OCI-LY1 (cell line): Measurements from ENCODE around the gene CDKAL1.

Experiments
- H2AFZ ChIP-seq: fragments of 200-600 bp; sonication (generic), shearing (Covaris generic); 2 replicates; pipeline ENCODE4 v1.6.0; 2014; ENCODE audit warnings: antibody characterized with exemption, mild to moderate bottlenecking, low read length
- H3F3A ChIP-seq: fragments of 200-600 bp; sonication (generic), shearing (Covaris generic); 2 replicates; pipeline ENCODE4 v1.6.0; 2014; ENCODE audit warnings: mild to moderate bottlenecking, antibody characterized with exemption, low read length, moderate library complexity; ENCODE audit not compliant: insufficient read depth
- H3K27ac ChIP-seq: fragments of 200-600 bp; sonication (generic); 2 replicates; pipeline ENCODE4 v1.5.1; 2014; ENCODE audit warnings: low read length, mixed run types, mild to moderate bottlenecking, low read depth; ENCODE audit not compliant: poor library complexity, severe bottlenecking
- H3K27me3 ChIP-seq: fragments of 200-600 bp; sonication (generic); 2 replicates; pipeline ENCODE4 v1.6.0; 2014; ENCODE audit warnings: antibody characterized with exemption, mild to moderate bottlenecking, low read length, moderate library complexity; ENCODE audit not compliant: insufficient read depth
- H3K36me3 ChIP-seq: fragments of 200-600 bp; sonication (generic); 2 replicates; pipeline ENCODE4 v1.6.1; 2014; ENCODE audit warnings: mild to moderate bottlenecking, antibody characterized with exemption, low read length, moderate library complexity, mixed read lengths; ENCODE audit not compliant: insufficient read depth
- H3K4me1 ChIP-seq: fragments of 200-600 bp; sonication (generic); 2 replicates; pipeline ENCODE4 v1.5.1; 2014; ENCODE audit warnings: mild to moderate bottlenecking, low read length, moderate library complexity; ENCODE audit not compliant: insufficient read depth, severe bottlenecking
- H3K4me2 ChIP-seq: fragments of 200-600 bp; sonication (generic), shearing (Covaris generic); 2 replicates; pipeline ENCODE4 v1.6.1; 2014; ENCODE audit warnings: low read length
- H3K4me3 ChIP-seq: fragments of 200-600 bp; sonication (generic); 2 replicates; pipeline ENCODE4 v1.5.1; 2014; ENCODE audit warnings: low read length, low read depth, mild to moderate bottlenecking, mixed read lengths; ENCODE audit not compliant: poor library complexity, severe bottlenecking
- H3K79me2 ChIP-seq: fragments of 200-600 bp; shearing (Covaris generic); 2 replicates; pipeline ENCODE4 v1.6.1; 2016; ENCODE audit warnings: mixed run types, low read length, mixed read lengths; ENCODE audit not compliant: insufficient read depth
- H3K9ac ChIP-seq: fragments of 200-600 bp; sonication (generic), shearing (Covaris generic); 2 replicates; pipeline ENCODE4 v1.6.1; 2014; ENCODE audit warnings: mild to moderate bottlenecking, low read length, mixed read lengths
- H3K9me2 ChIP-seq: fragments of 200-600 bp; sonication (generic), shearing (Covaris generic); 2 replicates; pipeline ENCODE4 v1.6.1; 2014; ENCODE audit warnings: low read depth, mild to moderate bottlenecking, low read length, mixed read lengths
- H3K9me3 ChIP-seq: fragments of 200-600 bp; shearing (Covaris generic); 2 replicates; pipeline ENCODE4 v1.6.1; 2014; ENCODE audit warnings: low read length, mixed read lengths
- H4K20me1 ChIP-seq: fragments of 200-600 bp; sonication (generic), shearing (Covaris generic); 2 replicates; pipeline ENCODE4 v1.6.0; 2016; ENCODE audit warnings: mild to moderate bottlenecking, low read length; ENCODE audit not compliant: insufficient read depth
- CTCF ChIP-seq: fragments of 200-600 bp; sonication (generic), shearing (Covaris generic); IDR thresholded peaks from 2 replicates; pipeline ENCODE4 v1.5.1; 2017; ENCODE audit warnings: mild to moderate bottlenecking, antibody characterized with exemption, low read length, moderate library complexity, mixed read lengths
- EZH2 ChIP-seq: fragments of 200-600 bp; sonication (generic), shearing (Covaris generic); IDR thresholded peaks from 2 replicates; pipeline ENCODE4 v1.8.0; 2017; ENCODE audit warnings: borderline replicate concordance, mixed run types, mild to moderate bottlenecking, antibody characterized with exemption, low read length, moderate library complexity, mixed read lengths

The CDKAL1 gene

GRCh38 chr6:20571261-20571660, 37.0 kb downstream of the CDKAL1 start:
- peaks cover 13% of the 10 kb centered on the region; the same call in 1 of the 2 replicates for H3K36me3 ChIP-seq
- no peak overlapping the region for H3K4me3 ChIP-seq
- H3K27ac ChIP-seq: no peak overlapping the region
- H3K9ac ChIP-seq: no peak overlapping the region
- no peak overlapping the region for H2AFZ ChIP-seq
- H3K9me3 ChIP-seq: no peaks in the 10 kb centered on the region
- no peaks in the 10 kb centered on the region for H3K4me1 ChIP-seq
- H3K9me2 ChIP-seq: no peaks in the 10 kb centered on the region
- H3F3A ChIP-seq: no peaks in the 10 kb centered on the region
- no peaks in the 10 kb centered on the region for H4K20me1 ChIP-seq
- H3K4me2 ChIP-seq: no peak overlapping the region
- no peaks in the 10 kb centered on the region for H3K27me3 ChIP-seq
- H3K79me2 ChIP-seq: 0 out of 2 replicates have a peak, but pooled peaks cover 3% of the 10 kb centered on the region
- TF ChIP-seq CTCF (no peak), EZH2 (no peak)

GRCh38 chr6:20572288-20572687, 38.0 kb downstream of the CDKAL1 start:
- H3F3A ChIP-seq: no peaks in the 10 kb centered on the region
- no peak overlapping the region for H3K4me3 ChIP-seq
- no peak for TF ChIP-seq EZH2
- no peak for TF ChIP-seq CTCF
- H3K36me3 ChIP-seq: peaks cover 13% of the 10 kb centered on the region; the same call in 1 of the 2 replicates
- H3K9ac ChIP-seq: no peak overlapping the region
- H3K79me2 ChIP-seq: no peaks in the 10 kb centered on the region
- H3K27me3 ChIP-seq: no peaks in the 10 kb centered on the region
- H3K4me2 ChIP-seq: no peak overlapping the region
- H4K20me1 ChIP-seq: no peaks in the 10 kb centered on the region
- H2AFZ ChIP-seq: no peak overlapping the region
- H3K27ac ChIP-seq: no peak overlapping the region
- H3K9me3 ChIP-seq: no peaks in the 10 kb centered on the region
- H3K4me1 ChIP-seq: no peaks in the 10 kb centered on the region
- H3K9me2 ChIP-seq: no peaks in the 10 kb centered on the region

GRCh38 chr6:20572940-20573339, 38.7 kb downstream of the CDKAL1 start:
- no peaks in the 10 kb centered on the region for H3K27me3 ChIP-seq
- H3K27ac ChIP-seq: no peak overlapping the region
- peaks cover 13% of the 10 kb centered on the region; the same call in 1 of the 2 replicates for H3K36me3 ChIP-seq
- no peak overlapping the region for H3K4me3 ChIP-seq
- no peaks in the 10 kb centered on the region for H3F3A ChIP-seq
- H3K9me2 ChIP-seq: no peaks in the 10 kb centered on the region
- TF ChIP-seq CTCF: no peak
- TF ChIP-seq EZH2: no peak
- H4K20me1 ChIP-seq: no peaks in the 10 kb centered on the region
- no peak overlapping the region for H3K9ac ChIP-seq
- H3K4me2 ChIP-seq: no peak overlapping the region
- H2AFZ ChIP-seq: no peak overlapping the region
- no peaks in the 10 kb centered on the region for H3K79me2 ChIP-seq
- no peaks in the 10 kb centered on the region for H3K4me1 ChIP-seq
- H3K9me3 ChIP-seq: no peaks in the 10 kb centered on the region
